ENCODE measurements around the gene HDC. TPM values are rescaled to one million over a fixed set of nuclear protein-coding genes. Genes with fewer than 3 reads are reported as not detected.

The HDC gene
- total RNA-seq, 1 donor, result not detected

- no peak for TF ChIP-seq CTCF (IDR thresholded peaks at IDR 0.05; ENCODE audit: insufficient read depth, low read depth, low read length)
- no peak overlapping the region for H3K4me3 ChIP-seq (ENCODE audit: low read depth, low read length)
- DNase-seq (ENCODE audit: low read depth), result no peak
Observed at GRCh38 chr15:50289749-50290148, 24.2 kb upstream of the HDC start.

GRCh38 chr15:50287324-50288116, 22.0 kb upstream of the HDC start:
- no peak for DNase-seq (ENCODE audit: low read depth)
- TF ChIP-seq CTCF (IDR thresholded peaks at IDR 0.05; ENCODE audit: insufficient read depth, low read depth, low read length), result no peak
- H3K4me3 ChIP-seq (ENCODE audit: low read depth, low read length), result no peak overlapping the region

- no peak for TF ChIP-seq CTCF (IDR thresholded peaks at IDR 0.05; ENCODE audit: insufficient read depth, low read depth, low read length)
- H3K4me3 ChIP-seq (ENCODE audit: low read depth, low read length), result no peak overlapping the region
- no peak for DNase-seq (ENCODE audit: low read depth)
Observed at GRCh38 chr15:50281427-50281826, 15.9 kb upstream of the HDC start.

GRCh38 chr15:50280271-50280670, 14.7 kb upstream of the HDC start:
- no peak for TF ChIP-seq CTCF (IDR thresholded peaks at IDR 0.05; ENCODE audit: insufficient read depth, low read depth, low read length)
- DNase-seq (ENCODE audit: low read depth), result no peak
- no peak overlapping the region for H3K4me3 ChIP-seq (ENCODE audit: low read depth, low read length)

GRCh38 chr15:50278496-50278895, 13.0 kb upstream of the HDC start:
- no peak overlapping the region for H3K4me3 ChIP-seq (ENCODE audit: low read depth, low read length)
- no peak for DNase-seq (ENCODE audit: low read depth)
- TF ChIP-seq CTCF (IDR thresholded peaks at IDR 0.05; ENCODE audit: insufficient read depth, low read depth, low read length), result no peak

GRCh38 chr15:50277370-50277769, 11.8 kb upstream of the HDC start:
- no peak for TF ChIP-seq CTCF (IDR thresholded peaks at IDR 0.05; ENCODE audit: insufficient read depth, low read depth, low read length)
- no peak for DNase-seq (ENCODE audit: low read depth)
- H3K4me3 ChIP-seq (ENCODE audit: low read depth, low read length), result no peak overlapping the region

GRCh38 chr15:50275908-50276307, 10.4 kb upstream of the HDC start:
- no peak for DNase-seq (ENCODE audit: low read depth)
- H3K4me3 ChIP-seq (ENCODE audit: low read depth, low read length), result no peak overlapping the region
- TF ChIP-seq CTCF (IDR thresholded peaks at IDR 0.05; ENCODE audit: insufficient read depth, low read depth, low read length), result no peak
